Natural killer cell treated with Interleukin-12 subunit alpha and Interleukin-12 subunit beta and Interleukin-15 and Interleukin-18, amount 100 ng/mL, for 72 hours (primary cell): ENCODE measurements around the gene AKIRIN1. TPM values are rescaled to one million over a fixed set of nuclear protein-coding genes. Genes with fewer than 3 reads are reported as not detected.
"Not testable (repeated sequence)": the region's sequence is repeated elsewhere in the genome, so short reads cannot be mapped to it uniquely, and the experiment has no call there.

Experiments
- ATAC-seq, 2 donors: fragments of 150-1000 bp; cut with Tn5 transposase in 1 of 2; sonication (Bioruptor Pico), chemical (Tn5 transposase) in 1 of 2; 2 replicates each; pipeline ENCODE4 v1.10.0; 2021
- DNase-seq: peaks from one replicate; pipeline ENCODE4 v3.0.0; 2022; ENCODE audit warnings: low spot score
- H3K27ac Mint-ChIP-seq, 2 donors: 1 replicate in 1 of 2; 2 replicates in 1 of 2; pipeline ENCODE4 v1.8.0; 2022; ENCODE audit warnings: mixed read lengths in 2 of 2, mild to moderate bottlenecking in 1 of 2, moderate library complexity in 1 of 2
- H3K27me3 Mint-ChIP-seq, 2 donors: 1 replicate in 1 of 2; 2 replicates in 1 of 2; pipeline ENCODE4 v1.8.0; 2022; ENCODE audit warnings: mixed read lengths in 2 of 2
- H3K36me3 Mint-ChIP-seq: one replicate; pipeline ENCODE4 v1.8.0; 2022; ENCODE audit warnings: mixed read lengths
- H3K4me1 Mint-ChIP-seq, 2 donors: 1 replicate in 1 of 2; 2 replicates in 1 of 2; pipeline ENCODE4 v1.8.0; 2022; ENCODE audit warnings: low read depth in 2 of 2, mixed read lengths in 2 of 2, mild to moderate bottlenecking in 1 of 2
- H3K4me3 Mint-ChIP-seq: one replicate; pipeline ENCODE4 v1.8.0; 2022; ENCODE audit warnings: mixed read lengths
- H3K9me3 Mint-ChIP-seq: 2 replicates; pipeline ENCODE4 v1.8.0; 2022; ENCODE audit warnings: mixed read lengths
- total RNA-seq, 2 donors: library from RNA; stranded (reverse); gene quantifications; one replicate each; pipeline ENCODE4 v1.2.3, GENCODE V29; 2022

Gene AKIRIN1
- total RNA-seq, 2 donors from 2014 or later: 71.0 to 88.3 TPM

- peaks cover 46% of the 10 kb centered on the region for H3K36me3 Mint-ChIP-seq
- no peaks in the 10 kb centered on the region for H3K27me3 Mint-ChIP-seq
- DNase-seq (no peak), ATAC-seq (peak in 1 of 2 donors; percentile 68)
- H3K9me3 Mint-ChIP-seq: no peaks in the 10 kb centered on the region
- peak overlapping the region; percentile 80 for H3K4me3 Mint-ChIP-seq
- H3K4me1 Mint-ChIP-seq: peaks cover 24 to 34% of the 10 kb centered on the region in 2 donors
- peak overlapping the region; percentile 84 to 94 for H3K27ac Mint-ChIP-seq
Measured at GRCh38 chr1:39003794-39004193, 12.7 kb downstream of the AKIRIN1 start.

GRCh38 chr1:39006287-39006686 lies 15.2 kb downstream of the AKIRIN1 start:
- DNase-seq (no peak), ATAC-seq (no peak)
- Mint-ChIP-seq H3K27ac (peak overlapping the region; percentile 14 to 29), H3K4me1 (peaks cover 17 to 28% of the 10 kb centered on the region in 2 donors), H3K9me3 (no peaks in the 10 kb centered on the region), H3K27me3 (no peaks in the 10 kb centered on the region), H3K4me3 (no peak overlapping the region), H3K36me3 (peaks cover 36% of the 10 kb centered on the region)

- no peak for DNase-seq
- Mint-ChIP-seq H3K27ac (peak overlapping the region; percentile 43 to 45), H3K36me3 (peaks cover 30% of the 10 kb centered on the region), H3K4me1 (peaks cover 11 to 22% of the 10 kb centered on the region in 2 donors), H3K4me3 (no peak overlapping the region), H3K27me3 (no peaks in the 10 kb centered on the region), H3K9me3 (no peaks in the 10 kb centered on the region)
- ATAC-seq: no peak
Measured at GRCh38 chr1:39006726-39007645, 15.9 kb downstream of the AKIRIN1 start.

- H3K36me3 Mint-ChIP-seq, H3K4me1 Mint-ChIP-seq, DNase-seq, H3K9me3 Mint-ChIP-seq, H3K27me3 Mint-ChIP-seq, H3K4me3 Mint-ChIP-seq, H3K27ac Mint-ChIP-seq, ATAC-seq: not testable (repeated sequence)
Measured at GRCh38 chr1:39014956-39015355, 23.9 kb downstream of the AKIRIN1 start.

GRCh38 chr1:39016604-39017171 lies 25.6 kb downstream of the AKIRIN1 start:
- Mint-ChIP-seq H3K27me3 (peaks cover 5 to 6% of the 10 kb centered on the region in 2 donors), H3K9me3 (no peaks in the 10 kb centered on the region), H3K36me3 (no peaks in the 10 kb centered on the region), H3K4me1 (no peaks in the 10 kb centered on the region), H3K27ac (no peak overlapping the region), H3K4me3 (no peak overlapping the region)
- ATAC-seq: no peak
- DNase-seq: no peak

- no peak overlapping the region for H3K27ac Mint-ChIP-seq
- no peak overlapping the region for H3K4me3 Mint-ChIP-seq
- ATAC-seq (no peak), DNase-seq (no peak)
- no peaks in the 10 kb centered on the region for H3K9me3 Mint-ChIP-seq
- H3K4me1 Mint-ChIP-seq: no peaks in the 10 kb centered on the region
- H3K27me3 Mint-ChIP-seq: peaks cover 5 to 8% of the 10 kb centered on the region in 2 donors
- H3K36me3 Mint-ChIP-seq: no peaks in the 10 kb centered on the region
Measured at GRCh38 chr1:39017266-39017665, 26.2 kb downstream of the AKIRIN1 start.

- DNase-seq, ATAC-seq, H3K4me3 Mint-ChIP-seq, H3K36me3 Mint-ChIP-seq, H3K27ac Mint-ChIP-seq, H3K9me3 Mint-ChIP-seq, H3K4me1 Mint-ChIP-seq: not testable (repeated sequence)
- peaks cover 5 to 13% of the 10 kb centered on the region in 2 donors for H3K27me3 Mint-ChIP-seq
Measured at GRCh38 chr1:39020494-39020893, 29.4 kb downstream of the AKIRIN1 start.

GRCh38 chr1:39021426-39021825 lies 30.4 kb downstream of the AKIRIN1 start:
- no peak overlapping the region for H3K27ac Mint-ChIP-seq
- ATAC-seq: no peak

GRCh38 chr1:39023140-39023539 lies 32.1 kb downstream of the AKIRIN1 start:
- H3K4me3 Mint-ChIP-seq: no peak overlapping the region
- peaks cover 6% of the 10 kb centered on the region for H3K36me3 Mint-ChIP-seq
- ATAC-seq: no peak
- peaks cover 6 to 20% of the 10 kb centered on the region in 2 donors for H3K4me1 Mint-ChIP-seq
- H3K27me3 Mint-ChIP-seq: peaks cover 5 to 13% of the 10 kb centered on the region in 2 donors
- DNase-seq: no peak
- H3K9me3 Mint-ChIP-seq: no peaks in the 10 kb centered on the region
- H3K27ac Mint-ChIP-seq: no peak overlapping the region

More at GRCh38 chr1:39021426-39021825, 30.4 kb downstream of the AKIRIN1 start:
- no peaks in the 10 kb centered on the region for H3K9me3 Mint-ChIP-seq
- no peak overlapping the region for H3K4me3 Mint-ChIP-seq
- H3K27me3 Mint-ChIP-seq: peaks cover 5 to 13% of the 10 kb centered on the region in 2 donors
- no peak for DNase-seq
- peaks cover 2% of the 10 kb centered on the region for H3K36me3 Mint-ChIP-seq
- peaks cover 6 to 8% of the 10 kb centered on the region in 2 donors for H3K4me1 Mint-ChIP-seq

GRCh38 chr1:39026051-39026865 lies 35.2 kb downstream of the AKIRIN1 start, which contains the start of gene NDUFS5:
NDUFS5 (plus strand) TSS chr1:39026350; CDS start chr1:39028725, 2,375 bp downstream.
- H3K9me3 Mint-ChIP-seq: no peaks in the 10 kb centered on the region
- H3K36me3 Mint-ChIP-seq: peaks cover 16% of the 10 kb centered on the region
- ATAC-seq: peak; percentile 95 to 96
- H3K27me3 Mint-ChIP-seq: peaks cover 3 to 11% of the 10 kb centered on the region in 2 donors
- peak within 1 kb of the TSS; percentile 89 to 94 for H3K27ac Mint-ChIP-seq
- peaks cover 11 to 26% of the 10 kb centered on the region in 2 donors for H3K4me1 Mint-ChIP-seq
- DNase-seq: peak; percentile 86
- H3K4me3 Mint-ChIP-seq: peak within 1 kb of the TSS; percentile 97

GRCh38 chr1:39026866-39027507 lies 35.9 kb downstream of the AKIRIN1 start:
- no peak for ATAC-seq
- Mint-ChIP-seq H3K9me3 (no peaks in the 10 kb centered on the region), H3K4me3 (peak overlapping the region; percentile 97), H3K27me3 (peaks cover 0 to 5% of the 10 kb centered on the region in 2 donors), H3K4me1 (peaks cover 17 to 26% of the 10 kb centered on the region in 2 donors), H3K36me3 (peaks cover 16% of the 10 kb centered on the region), H3K27ac (peak overlapping the region; percentile 89 to 94)
- no peak for DNase-seq

- H3K4me3 Mint-ChIP-seq: peak overlapping the region; percentile 28
- ATAC-seq (no peak), DNase-seq (no peak)
- H3K36me3 Mint-ChIP-seq: peaks cover 22% of the 10 kb centered on the region
- H3K9me3 Mint-ChIP-seq: no peaks in the 10 kb centered on the region
- peaks cover 6 to 20% of the 10 kb centered on the region in 2 donors for H3K4me1 Mint-ChIP-seq
- no peaks in the 10 kb centered on the region for H3K27me3 Mint-ChIP-seq
- peak overlapping the region; percentile 16 to 74 for H3K27ac Mint-ChIP-seq
Measured at GRCh38 chr1:39034114-39034654, 43.1 kb downstream of the AKIRIN1 start.

- no peak overlapping the region for H3K27ac Mint-ChIP-seq
Measured at GRCh38 chr1:39036678-39037077, 45.6 kb downstream of the AKIRIN1 start.

More at GRCh38 chr1:39036678-39037077, 45.6 kb downstream of the AKIRIN1 start:
- no peaks in the 10 kb centered on the region for H3K27me3 Mint-ChIP-seq
- no peaks in the 10 kb centered on the region for H3K9me3 Mint-ChIP-seq
- DNase-seq (no peak), ATAC-seq (no peak)
- H3K36me3 Mint-ChIP-seq: peaks cover 17% of the 10 kb centered on the region
- peaks cover 6 to 13% of the 10 kb centered on the region in 2 donors for H3K4me1 Mint-ChIP-seq
- H3K4me3 Mint-ChIP-seq: no peak overlapping the region
